Mucosa of stomach (tissue), 1 donor: ENCODE measurements around the gene ZFYVE1.
"Not testable (repeated sequence)": the region's sequence is repeated elsewhere in the genome, so short reads cannot be mapped to it uniquely, and the experiment has no call there.

Experiments
- H3K27me3 ChIP-seq: one replicate; pipeline ENCODE4 v1.7.0; 2013; ENCODE audit warnings: mild to moderate bottlenecking, low read length; ENCODE audit not compliant: control insufficient read depth, insufficient read depth
- H3K36me3 ChIP-seq: one replicate; pipeline ENCODE4 v1.7.0; 2013; ENCODE audit warnings: low read length; ENCODE audit not compliant: control insufficient read depth, insufficient read depth
- H3K4me1 ChIP-seq: one replicate; pipeline ENCODE4 v1.7.0; 2013; ENCODE audit warnings: mild to moderate bottlenecking, low read length; ENCODE audit not compliant: control insufficient read depth, insufficient read depth
- H3K4me3 ChIP-seq: one replicate; pipeline ENCODE4 v1.7.0; 2013; ENCODE audit warnings: low read length
- H3K9ac ChIP-seq: one replicate; pipeline ENCODE4 v1.7.0; 2013; ENCODE audit warnings: mild to moderate bottlenecking, low read length, moderate library complexity
- H3K9me3 ChIP-seq: one replicate; pipeline ENCODE4 v1.7.0; 2013; ENCODE audit warnings: mild to moderate bottlenecking, low read length, moderate library complexity; ENCODE audit not compliant: control insufficient read depth
- donor health status: Pancreatic carcinoma.

Gene ZFYVE1

DNA sequence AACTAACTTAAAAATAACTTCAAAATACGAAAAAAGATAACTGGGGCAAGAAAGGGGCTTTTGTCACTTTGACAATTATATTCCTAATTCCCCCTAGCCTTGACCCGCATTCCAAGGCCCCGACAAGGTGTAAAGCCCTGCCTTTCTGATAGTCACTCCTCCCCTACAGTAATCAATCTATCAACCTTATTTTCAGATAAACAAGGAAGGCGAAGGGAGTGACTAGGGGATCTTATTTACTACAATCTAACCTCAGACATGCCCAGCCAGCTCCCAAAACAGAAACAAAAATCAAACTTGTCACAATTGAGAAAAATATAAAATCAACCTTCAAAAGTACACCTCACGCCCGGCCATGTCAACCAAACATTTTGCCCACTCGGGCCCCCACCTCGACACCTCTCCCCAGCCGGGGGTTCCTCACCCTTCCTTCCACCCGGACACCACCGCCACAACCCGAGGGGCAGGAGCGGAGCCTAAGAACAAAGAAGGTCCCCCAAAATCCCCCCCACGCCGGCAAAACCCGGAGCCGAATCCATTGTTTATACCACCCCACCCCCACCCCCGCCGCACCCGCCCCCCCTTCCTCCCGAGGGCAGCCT is 562 bp downstream of the ZFYVE1 start:
- Histone ChIP-seq H3K4me3 (peak overlapping the region; percentile 43), H3K9me3 (no peaks in the 10 kb centered on the region), H3K4me1 (no peaks in the 10 kb centered on the region), H3K9ac (peak overlapping the region; percentile 72), H3K27me3 (no peaks in the 10 kb centered on the region), H3K36me3 (no peaks in the 10 kb centered on the region)

DNA sequence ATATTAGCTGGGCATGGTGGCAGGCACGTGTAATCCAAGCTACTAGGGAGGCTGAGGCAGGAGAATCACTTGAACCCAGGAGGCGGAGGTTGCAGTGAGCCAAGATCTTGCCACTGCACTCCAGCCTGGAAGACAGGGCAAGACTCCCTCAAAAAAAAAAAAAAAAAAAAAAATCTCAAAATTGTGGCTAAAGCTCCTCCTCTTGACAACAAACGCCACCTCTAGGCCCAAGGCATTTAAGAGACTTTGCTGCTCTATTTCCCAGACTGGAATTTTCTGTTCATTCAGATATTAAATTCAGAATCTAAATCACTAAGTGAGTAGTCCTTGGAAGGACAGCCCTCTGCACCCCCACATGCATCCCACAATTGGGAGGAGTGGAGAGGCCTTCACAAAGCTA is 1.4 kb downstream of the ZFYVE1 start:
- peak overlapping the region; percentile 72 for H3K9ac ChIP-seq
- no peaks in the 10 kb centered on the region for H3K9me3 ChIP-seq

GRCh38 chr14:73022051-73022450 is 4.9 kb downstream of the ZFYVE1 start:
- Histone ChIP-seq H3K36me3 (no peaks in the 10 kb centered on the region), H3K27me3 (no peaks in the 10 kb centered on the region), H3K4me3 (no peak overlapping the region), H3K9ac (no peak overlapping the region), H3K9me3 (no peaks in the 10 kb centered on the region), H3K4me1 (peaks cover 8% of the 10 kb centered on the region)

More for the DNA sequence above, 1.4 kb downstream of the ZFYVE1 start:
- H3K36me3 ChIP-seq = no peaks in the 10 kb centered on the region
- H3K4me3 ChIP-seq = no peak overlapping the region
- no peaks in the 10 kb centered on the region for H3K4me1 ChIP-seq
- H3K27me3 ChIP-seq = no peaks in the 10 kb centered on the region

- H3K4me1 ChIP-seq = peaks cover 18% of the 10 kb centered on the region
- H3K9me3 ChIP-seq, H3K9ac ChIP-seq, H3K27me3 ChIP-seq, H3K36me3 ChIP-seq, H3K4me3 ChIP-seq: not testable (repeated sequence)
Observed at GRCh38 chr14:73016011-73016410, 10.9 kb downstream of the ZFYVE1 start.

DNA sequence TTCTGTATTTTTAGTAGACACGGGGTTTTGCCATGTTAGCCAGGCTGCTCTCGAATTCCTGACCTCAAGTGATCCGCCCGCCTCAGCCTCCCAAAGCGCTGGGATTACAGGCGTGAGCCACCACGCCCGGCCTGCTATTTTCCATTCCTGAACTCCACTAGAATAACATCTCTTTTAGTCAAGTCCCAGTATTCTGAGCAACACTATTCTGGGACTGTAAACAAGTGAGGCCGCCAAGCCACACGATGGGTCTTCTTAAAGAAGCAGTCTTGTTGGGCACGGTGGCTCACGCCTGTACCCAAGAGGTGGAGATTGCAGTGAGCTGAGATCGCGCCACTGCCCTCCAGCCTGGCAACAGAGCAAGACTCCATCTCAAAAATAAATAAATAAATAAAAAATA is 11.4 kb downstream of the ZFYVE1 start:
- not testable (repeated sequence) for H3K4me3 ChIP-seq, H3K36me3 ChIP-seq, H3K27me3 ChIP-seq, H3K9ac ChIP-seq, H3K9me3 ChIP-seq
- H3K4me1 ChIP-seq = peaks cover 18% of the 10 kb centered on the region

DNA sequence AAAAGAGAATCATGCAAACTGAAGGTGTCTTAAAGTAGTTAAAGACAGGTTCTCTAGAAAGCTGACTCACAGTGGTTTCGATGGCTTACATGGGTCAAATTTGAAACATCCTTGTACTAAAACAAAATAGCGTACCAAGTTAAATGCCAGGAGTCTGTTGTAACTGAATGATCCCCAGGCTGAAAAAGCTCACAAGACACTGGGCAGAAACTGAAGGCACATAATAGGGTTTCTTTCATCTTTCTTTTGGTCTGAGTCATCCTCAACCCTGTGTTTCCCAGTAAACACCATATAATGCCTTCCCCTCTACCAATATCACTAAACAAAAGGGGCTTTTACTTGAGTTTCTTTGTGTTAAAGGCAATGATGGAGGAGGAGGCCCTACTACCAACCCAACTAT is 12.8 kb downstream of the ZFYVE1 start:
- H3K27me3 ChIP-seq = no peaks in the 10 kb centered on the region
- no peaks in the 10 kb centered on the region for H3K36me3 ChIP-seq
- no peak overlapping the region for H3K4me3 ChIP-seq
- H3K4me1 ChIP-seq = peaks cover 18% of the 10 kb centered on the region
- H3K9ac ChIP-seq = no peak overlapping the region
- no peaks in the 10 kb centered on the region for H3K9me3 ChIP-seq

DNA sequence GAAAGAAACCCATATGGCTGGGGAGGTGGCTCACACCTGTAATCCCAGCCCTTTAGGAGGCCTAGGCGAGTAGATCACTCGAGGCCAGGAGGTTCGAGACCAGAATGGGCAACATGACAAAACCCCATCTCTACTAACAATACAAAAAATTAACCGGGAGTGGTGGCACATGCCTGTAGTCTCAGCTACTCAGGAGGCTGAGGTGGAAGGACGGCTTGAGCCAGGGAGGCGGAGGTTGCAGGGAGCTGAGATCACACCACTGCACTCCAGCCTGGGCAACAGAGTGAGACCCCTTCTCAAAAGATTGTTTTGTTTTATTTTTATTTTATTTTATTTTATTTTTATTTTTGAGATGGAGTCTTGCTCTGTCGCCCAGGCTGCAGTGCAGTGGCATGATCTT is 15.7 kb downstream of the ZFYVE1 start:
- H3K9me3 ChIP-seq, H3K27me3 ChIP-seq, H3K9ac ChIP-seq, H3K36me3 ChIP-seq, H3K4me3 ChIP-seq, H3K4me1 ChIP-seq: not testable (repeated sequence)

GRCh38 chr14:73008501-73008900 is 18.4 kb downstream of the ZFYVE1 start:
- Histone ChIP-seq H3K9me3 (no peaks in the 10 kb centered on the region), H3K9ac (no peak overlapping the region), H3K4me3 (no peak overlapping the region), H3K36me3 (peaks cover 3% of the 10 kb centered on the region), H3K27me3 (no peaks in the 10 kb centered on the region), H3K4me1 (no peaks in the 10 kb centered on the region)

DNA sequence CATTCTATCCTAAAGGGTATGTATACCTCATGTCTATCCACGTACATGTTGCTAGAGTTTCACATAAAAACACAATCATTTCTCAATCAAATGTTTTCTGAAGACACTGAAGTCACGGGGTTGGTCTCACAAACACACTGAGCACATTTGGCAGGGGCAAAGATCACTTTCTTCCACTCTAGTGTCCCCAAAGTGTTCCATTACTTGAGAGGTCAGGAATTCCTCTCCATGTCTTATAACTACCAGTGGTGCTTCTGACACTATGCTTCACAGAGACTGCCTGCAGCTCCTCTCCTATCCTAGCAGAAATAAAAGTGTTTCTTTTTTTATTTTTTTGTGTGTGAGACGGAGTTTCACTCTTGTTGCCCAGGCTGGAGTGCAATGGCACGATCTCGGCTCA is 19.1 kb downstream of the ZFYVE1 start:
- H3K27me3 ChIP-seq = no peaks in the 10 kb centered on the region
- H3K9ac ChIP-seq = no peak overlapping the region
- H3K36me3 ChIP-seq = peaks cover 3% of the 10 kb centered on the region

DNA sequence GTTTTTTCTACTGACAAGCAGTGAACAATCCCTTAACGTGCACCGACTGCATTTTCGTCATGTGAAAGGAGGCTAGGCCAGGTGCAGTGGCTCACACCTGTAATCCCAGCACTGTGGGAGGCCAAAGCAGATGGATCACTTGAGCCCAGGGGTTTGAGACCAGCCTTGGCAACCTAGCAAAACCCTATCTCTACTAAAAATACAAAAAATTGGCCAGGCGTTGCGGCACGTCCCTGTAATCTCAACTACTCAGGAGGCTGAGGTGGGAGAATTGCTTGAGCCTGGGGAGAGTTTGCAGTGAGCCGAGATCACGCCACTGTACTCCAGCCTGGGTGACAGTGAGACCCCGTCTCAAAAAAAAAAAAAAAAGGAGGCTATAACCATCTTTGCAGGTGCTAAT is 22.3 kb downstream of the ZFYVE1 start:
- H3K27me3 ChIP-seq, H3K4me1 ChIP-seq: not testable (repeated sequence)

More for the DNA sequence above, 19.1 kb downstream of the ZFYVE1 start:
- Histone ChIP-seq H3K4me1 (no peaks in the 10 kb centered on the region), H3K9me3 (no peaks in the 10 kb centered on the region), H3K4me3 (no peak overlapping the region)

DNA sequence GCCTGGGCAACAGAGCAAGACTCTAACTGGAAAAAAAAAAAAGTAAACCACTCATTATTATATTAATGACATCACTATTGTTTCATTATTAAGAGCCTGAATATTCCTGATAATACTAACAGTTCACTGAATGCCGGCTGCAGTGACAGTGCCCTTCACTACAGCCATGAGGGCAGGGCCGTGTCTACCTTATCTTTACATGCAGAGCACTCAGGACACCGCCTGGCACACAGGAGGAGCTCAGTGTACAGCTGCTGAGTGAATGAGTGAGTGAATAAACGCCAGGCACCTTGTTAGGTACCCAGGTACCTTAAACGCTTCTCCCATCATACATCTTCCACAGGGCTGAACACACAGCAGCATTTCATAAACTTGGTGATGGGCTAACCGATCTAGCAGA is 23.2 kb downstream of the ZFYVE1 start:
- H3K27me3 ChIP-seq = no peaks in the 10 kb centered on the region

More for the DNA sequence above, 22.3 kb downstream of the ZFYVE1 start:
- not testable (repeated sequence) for H3K36me3 ChIP-seq, H3K9me3 ChIP-seq, H3K4me3 ChIP-seq, H3K9ac ChIP-seq

GRCh38 chr14:73000073-73000472 is 26.8 kb downstream of the ZFYVE1 start:
- H3K4me1 ChIP-seq = no peaks in the 10 kb centered on the region
- H3K9me3 ChIP-seq = no peaks in the 10 kb centered on the region
- no peaks in the 10 kb centered on the region for H3K27me3 ChIP-seq
- no peak overlapping the region for H3K4me3 ChIP-seq
- H3K9ac ChIP-seq = no peak overlapping the region
- peaks cover 6% of the 10 kb centered on the region for H3K36me3 ChIP-seq

More for the DNA sequence above, 23.2 kb downstream of the ZFYVE1 start:
- Histone ChIP-seq H3K9ac (no peak overlapping the region), H3K4me3 (no peak overlapping the region), H3K9me3 (no peaks in the 10 kb centered on the region), H3K36me3 (peaks cover under 1% of the 10 kb centered on the region), H3K4me1 (no peaks in the 10 kb centered on the region)

- no peak overlapping the region for H3K9ac ChIP-seq
- H3K27me3 ChIP-seq = no peaks in the 10 kb centered on the region
- H3K9me3 ChIP-seq = no peaks in the 10 kb centered on the region
- H3K4me3 ChIP-seq = no peak overlapping the region
- H3K36me3 ChIP-seq = peaks cover 6% of the 10 kb centered on the region
- no peaks in the 10 kb centered on the region for H3K4me1 ChIP-seq
Observed at GRCh38 chr14:72999316-72999715, 27.6 kb downstream of the ZFYVE1 start.
